DLD1 (cell line): ENCODE results near the gene GDF3.
"Not testable (repeated sequence)": the region's sequence is repeated elsewhere in the genome, so short reads cannot be mapped to it uniquely, and the experiment has no call there.

Experiments used
- in situ Hi-C: cut with HindIII; loops from 2 replicates; pipeline ENCODE4 v1.10.0; 2017; ENCODE audit warnings: low sequenced_read_pairs

GDF3 gene

GRCh38 chr12:7668171-7668570 is 27.4 kb downstream of the GDF3 start:
- in situ Hi-C loops = no loop called here

DNA sequence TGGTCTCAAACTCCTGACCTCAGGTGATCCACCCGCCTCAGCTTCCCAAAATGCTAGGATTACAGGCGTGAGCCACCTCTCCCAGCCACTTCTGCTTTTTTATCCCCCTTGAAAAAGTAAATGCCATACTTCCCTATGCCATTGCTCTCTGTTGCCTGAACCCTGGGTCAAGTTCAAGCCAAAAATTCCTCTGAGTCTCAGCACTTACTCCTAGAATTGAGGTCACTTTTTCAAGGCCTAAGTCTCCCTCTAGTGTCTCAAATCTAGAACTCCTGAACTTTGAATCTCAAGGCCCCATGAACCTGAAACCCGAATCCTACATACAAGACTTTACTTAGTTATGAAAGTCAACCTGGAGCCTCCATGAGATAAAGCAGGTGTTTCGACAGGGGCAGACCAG is 28.4 kb downstream of the GDF3 start:
- in situ Hi-C loops = no loop called here

GRCh38 chr12:7666595-7666994 is 29.0 kb downstream of the GDF3 start:
- in situ Hi-C loops = no loop called here

DNA sequence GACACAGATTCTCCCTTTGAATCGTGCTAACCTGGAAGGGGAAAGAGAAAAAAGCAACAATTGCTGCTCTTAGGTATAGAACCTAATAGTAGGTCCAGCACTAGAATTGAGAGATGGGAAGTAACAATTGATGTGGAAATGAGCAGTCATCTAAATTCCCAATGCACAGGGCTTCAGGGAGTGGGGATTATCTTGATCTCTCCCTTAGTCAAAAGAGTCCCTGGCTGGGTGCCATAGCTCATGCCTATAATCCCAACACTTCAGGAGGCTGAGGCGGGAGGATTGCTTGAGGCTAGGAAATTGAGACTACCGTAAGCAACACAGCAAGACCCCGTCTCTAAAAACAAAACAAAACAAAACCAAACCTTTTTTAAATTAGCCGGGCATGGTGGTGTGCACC is 33.8 kb downstream of the GDF3 start:
- in situ Hi-C loops = no loop called here

DNA sequence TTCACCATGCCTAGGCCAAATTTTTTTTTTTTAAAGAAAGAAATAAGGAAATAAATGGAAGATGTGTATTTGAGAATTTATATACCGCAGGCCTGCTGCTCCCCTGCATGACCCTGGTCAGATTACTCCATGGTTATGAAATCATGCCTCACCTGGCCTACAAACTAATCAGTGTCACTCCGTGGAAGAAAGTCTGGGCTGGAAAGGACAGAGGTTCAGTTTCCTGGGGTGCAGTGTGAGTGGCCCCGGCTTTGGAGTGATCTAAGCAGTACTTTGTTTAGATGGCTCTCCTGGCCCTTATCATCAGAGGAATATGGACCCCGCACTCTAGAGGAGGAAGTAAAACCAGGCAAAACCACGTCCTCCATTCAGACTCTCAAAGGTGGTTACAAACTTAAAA is 39.5 kb downstream of the GDF3 start:
- in situ Hi-C loops = no loop called here

GRCh38 chr12:7650091-7650490 is 45.5 kb downstream of the GDF3 start:
- in situ Hi-C loops = no loop called here

- in situ Hi-C loops = no loop called here
These were observed 48.5 kb downstream of the GDF3 start for GRCh38 chr12:7647071-7647470.

DNA sequence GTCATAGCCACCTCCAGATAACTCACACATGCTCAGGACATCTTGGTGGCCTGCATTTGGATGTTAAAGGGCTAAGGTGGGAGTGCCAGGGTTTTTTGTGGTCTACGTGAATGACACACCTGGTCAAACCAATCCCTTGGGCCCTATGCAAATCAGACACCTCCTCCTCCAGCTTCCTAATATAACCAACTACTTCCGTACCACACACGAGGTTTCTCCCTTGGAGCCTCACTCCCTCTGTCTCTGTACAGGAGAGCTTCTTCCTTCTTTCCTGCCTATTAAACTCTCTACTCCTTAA is 49.4 kb downstream of the GDF3 start:
- in situ Hi-C loops = no loop called here

- in situ Hi-C loops = no loop called here
These were observed 50.0 kb downstream of the GDF3 start for GRCh38 chr12:7645395-7646177.

- in situ Hi-C loops = no loop called here
These were observed 52.7 kb downstream of the GDF3 start for GRCh38 chr12:7642876-7643309.

DNA sequence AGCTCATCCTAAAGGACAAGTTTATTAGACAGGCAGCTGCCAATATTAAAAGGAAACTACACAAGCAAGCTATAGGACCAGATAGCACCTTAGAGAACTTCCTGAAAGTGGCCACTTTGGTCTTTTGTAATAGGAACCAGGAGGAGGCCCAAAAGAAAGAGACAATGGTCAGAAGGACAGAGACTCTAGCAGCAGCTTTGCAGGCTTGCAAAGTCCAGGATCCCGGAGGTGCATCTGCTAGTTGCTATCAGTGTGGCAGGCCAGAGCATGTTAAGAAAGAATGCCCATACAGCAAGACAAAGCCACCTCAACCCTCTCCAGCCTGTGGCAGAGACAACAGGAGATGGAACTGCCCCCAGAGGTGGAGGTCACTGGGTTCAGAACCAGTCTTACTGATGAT is 53.3 kb downstream of the GDF3 start:
- in situ Hi-C loops = no loop called here

GRCh38 chr12:7640123-7640995 is 55.2 kb downstream of the GDF3 start:
- in situ Hi-C loops = not testable (repeated sequence)
